Measurements from ENCODE around the gene JPH3.

The JPH3 gene

DNA sequence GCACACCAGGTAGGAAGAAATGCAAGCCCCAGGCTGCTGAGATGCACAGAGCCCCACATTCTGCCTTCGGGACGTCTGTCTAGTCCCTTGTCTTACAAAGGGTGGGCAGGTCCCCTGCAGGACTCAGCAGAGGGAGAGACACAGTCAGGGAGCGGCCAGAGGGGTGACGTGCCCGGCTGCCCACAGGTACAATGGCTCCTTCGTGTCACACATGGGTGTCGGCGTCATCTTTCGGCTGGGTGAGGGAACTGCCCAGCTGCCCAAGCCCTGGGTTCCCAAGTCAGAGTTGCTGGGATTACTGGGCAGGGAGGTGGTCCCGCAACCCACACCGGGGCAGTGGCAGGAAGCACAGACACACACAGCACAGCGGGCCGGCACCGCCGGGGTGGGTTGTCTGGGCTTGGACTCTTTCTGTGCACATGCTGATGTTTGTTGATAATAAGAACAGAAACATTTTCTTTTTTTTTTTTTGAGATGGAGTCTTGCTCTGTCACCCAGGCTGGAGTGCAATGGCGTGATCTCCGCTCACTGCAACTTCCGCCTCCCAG lies 80.6 kb downstream of the JPH3 start:
- no peak for DNase-seq

DNA sequence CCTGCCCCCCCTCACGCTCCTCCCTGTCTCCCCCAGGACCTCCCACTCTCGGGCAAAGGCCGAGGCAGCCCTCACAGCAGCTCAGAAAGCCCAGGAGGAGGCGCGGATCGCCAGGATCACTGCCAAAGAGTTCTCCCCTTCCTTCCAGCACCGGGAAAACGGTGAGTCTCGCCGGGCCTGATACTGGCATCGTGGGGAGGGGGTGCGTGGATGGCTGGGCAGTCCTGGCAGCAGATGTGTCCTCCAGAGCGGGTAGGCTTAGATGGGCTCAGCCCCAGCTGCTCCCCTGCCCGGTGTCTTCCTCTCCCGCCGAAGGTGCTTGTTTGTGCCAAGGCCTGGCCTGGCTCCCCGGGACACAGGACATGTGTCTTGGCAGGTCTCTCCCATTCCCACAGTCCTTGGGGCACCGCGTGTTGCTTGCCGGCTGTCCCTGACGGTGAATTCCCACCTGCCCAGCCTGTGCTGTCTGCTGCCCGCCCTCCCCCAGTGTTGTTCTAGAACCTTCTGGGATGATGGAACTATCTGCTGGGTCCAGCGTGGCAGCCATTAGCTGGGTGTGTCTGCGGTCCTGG lies 81.9 kb downstream of the JPH3 start:
- DNase-seq: no peak

- DNase-seq: no peak
These were observed 82.5 kb downstream of the JPH3 start for GRCh38 chr16:87684711-87685404.

DNA sequence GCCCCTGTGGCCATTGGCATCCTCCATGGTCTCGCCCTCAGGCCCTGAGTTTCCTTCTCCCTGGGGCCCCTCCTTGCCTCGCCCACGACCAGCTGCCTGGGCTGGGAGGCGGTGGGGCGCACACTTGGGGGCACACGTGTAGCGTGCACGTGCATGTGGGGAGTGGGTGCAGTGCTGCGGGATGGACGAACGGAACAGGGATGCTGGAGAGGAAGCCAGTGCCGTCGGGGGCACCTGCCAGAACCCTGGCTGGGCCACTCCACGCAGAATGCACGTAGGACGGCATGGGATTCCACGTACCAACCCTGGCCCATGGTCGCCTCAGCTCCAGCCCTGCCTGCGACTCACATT lies 83.1 kb downstream of the JPH3 start:
- DNase-seq: no peak

DNA sequence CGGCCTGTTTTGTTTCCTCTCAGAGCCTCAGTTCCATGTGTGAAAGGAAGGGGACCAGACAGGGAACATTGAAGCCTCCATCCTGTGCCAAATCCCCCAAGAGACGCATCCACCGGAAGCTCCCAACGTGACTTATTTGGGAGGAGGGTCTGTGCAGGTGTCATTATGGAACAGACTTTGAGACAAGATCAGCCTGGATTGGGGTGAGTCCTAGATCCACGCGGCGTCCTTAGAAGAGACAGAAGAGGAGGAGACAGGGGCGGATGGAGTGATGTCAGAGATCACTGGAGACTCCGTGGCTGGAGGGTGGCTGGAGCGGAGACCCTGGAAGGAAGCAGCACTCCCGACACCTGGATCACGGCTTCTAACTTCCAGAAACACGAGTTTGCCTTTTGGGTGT lies 83.5 kb downstream of the JPH3 start:
- DNase-seq: no peak

GRCh38 chr16:87686697-87687096 lies 84.4 kb downstream of the JPH3 start:
- no peak for DNase-seq

DNA sequence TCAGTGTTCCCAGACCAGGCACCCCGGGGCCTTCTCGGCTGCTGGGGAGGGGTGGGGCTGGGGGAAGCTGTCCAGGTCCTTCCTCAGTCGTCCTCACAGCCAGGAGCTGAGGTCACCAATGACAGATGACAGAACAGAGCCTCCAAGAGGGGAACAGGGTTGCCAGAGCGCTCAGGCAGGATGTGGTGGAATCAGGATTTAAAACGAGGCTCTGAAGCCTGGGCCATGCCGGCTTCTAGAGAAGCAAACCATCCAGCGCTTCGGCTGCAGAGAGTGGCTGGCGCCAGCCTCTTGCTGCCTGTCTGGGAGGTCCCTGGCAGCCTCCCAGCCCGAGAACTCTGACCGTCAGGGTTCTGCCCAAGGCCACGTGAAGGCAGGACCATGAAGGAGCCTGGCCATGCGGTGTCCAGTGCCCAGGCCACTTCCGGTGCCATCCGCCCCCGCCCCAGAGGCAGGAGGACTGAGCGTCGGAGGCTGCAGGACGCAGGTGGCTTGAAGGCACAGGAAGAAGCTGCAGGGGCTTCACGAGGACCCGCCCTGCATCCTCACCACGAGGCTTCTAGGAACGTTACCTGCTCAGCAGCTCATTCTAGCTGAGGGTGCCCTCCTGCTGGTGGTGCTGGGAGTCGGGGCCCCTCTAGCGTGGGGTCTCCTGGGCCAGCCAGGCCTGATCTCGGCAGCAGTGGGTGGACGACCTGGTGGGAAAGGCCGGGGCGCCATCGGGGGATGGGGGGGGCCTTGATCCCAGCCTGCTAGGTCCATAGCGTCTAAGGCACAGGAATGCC lies 85.0 kb downstream of the JPH3 start:
- no peak for DNase-seq

GRCh38 chr16:87687998-87688529 lies 85.8 kb downstream of the JPH3 start:
- DNase-seq: no peak

DNA sequence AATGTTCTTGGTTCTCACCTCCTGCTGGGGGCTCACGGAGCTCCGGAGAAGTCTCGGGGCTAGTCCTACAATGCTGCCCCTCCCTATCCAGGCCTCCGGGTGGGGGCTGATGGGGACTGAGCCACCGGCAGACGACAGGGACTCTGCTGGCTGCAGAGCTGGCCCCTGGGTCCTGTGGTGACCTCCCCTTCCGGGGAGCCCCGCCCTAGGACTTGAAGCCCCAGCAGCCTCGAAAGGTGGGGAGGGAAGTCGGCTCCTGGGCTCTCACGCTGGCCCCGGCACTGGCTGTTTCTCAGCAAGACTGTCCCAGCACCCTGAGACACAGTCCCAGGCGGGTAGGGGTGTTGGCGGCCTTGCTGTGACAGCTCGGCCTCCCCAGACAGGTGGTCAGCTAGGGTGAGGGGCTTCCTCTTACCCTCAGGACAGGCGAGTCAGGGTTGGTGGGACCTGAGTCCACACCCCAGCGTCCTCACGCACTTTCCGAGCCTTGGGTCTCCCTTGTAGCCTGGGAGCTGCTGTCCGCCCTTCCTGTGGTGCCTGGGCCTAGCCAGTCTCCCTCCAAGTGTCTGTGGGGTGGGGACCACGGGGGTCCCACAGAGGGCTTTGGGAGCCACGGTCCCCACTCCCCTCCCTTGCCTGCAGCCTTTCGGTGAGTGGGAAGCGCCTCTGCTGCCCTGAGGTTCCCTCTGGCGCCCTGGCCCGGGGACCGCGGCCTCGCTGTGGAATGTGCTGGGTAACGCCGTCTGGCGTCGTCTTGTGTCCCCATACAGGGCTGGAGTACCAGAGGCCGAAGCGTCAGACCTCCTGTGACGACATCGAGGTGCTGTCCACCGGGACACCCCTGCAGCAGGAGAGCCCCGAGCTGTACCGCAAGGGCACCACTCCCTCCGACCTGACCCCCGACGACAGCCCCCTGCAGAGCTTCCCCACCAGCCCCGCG lies 86.8 kb downstream of the JPH3 start:
- no peak for DNase-seq

- no peak for DNase-seq
These were observed 87.7 kb downstream of the JPH3 start for GRCh38 chr16:87689956-87690465.

- no peak for DNase-seq
These were observed 88.8 kb downstream of the JPH3 start for GRCh38 chr16:87690911-87691685.

DNA sequence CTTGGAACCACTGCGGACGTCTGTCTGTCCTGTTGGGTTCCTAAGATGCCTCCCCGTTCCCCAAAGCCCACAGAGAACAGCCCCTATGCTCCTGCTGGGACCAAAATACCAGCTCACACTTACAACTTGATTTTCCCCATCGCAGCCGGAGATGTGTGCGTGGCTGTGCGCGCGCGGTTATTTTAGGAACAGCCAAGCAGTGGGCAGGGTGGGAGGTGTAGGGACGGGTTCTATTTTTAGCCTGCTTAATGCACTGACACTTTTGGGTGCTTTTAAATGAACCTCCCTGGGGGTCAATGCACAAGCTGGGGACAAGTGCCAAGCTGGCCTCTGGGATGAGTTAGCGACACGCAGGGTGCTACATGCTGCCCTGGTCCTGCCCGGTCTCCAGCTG lies 89.4 kb downstream of the JPH3 start:
- DNase-seq: no peak

GRCh38 chr16:87692176-87692575 lies 89.9 kb downstream of the JPH3 start:
- DNase-seq: no peak

- DNase-seq: no peak
These were observed 90.4 kb downstream of the JPH3 start for GRCh38 chr16:87692756-87693155.

- DNase-seq: no peak
These were observed 91.5 kb downstream of the JPH3 start for GRCh38 chr16:87693827-87694226.

- no peak for DNase-seq
These were observed 92.3 kb downstream of the JPH3 start for GRCh38 chr16:87694441-87695125.

DNA sequence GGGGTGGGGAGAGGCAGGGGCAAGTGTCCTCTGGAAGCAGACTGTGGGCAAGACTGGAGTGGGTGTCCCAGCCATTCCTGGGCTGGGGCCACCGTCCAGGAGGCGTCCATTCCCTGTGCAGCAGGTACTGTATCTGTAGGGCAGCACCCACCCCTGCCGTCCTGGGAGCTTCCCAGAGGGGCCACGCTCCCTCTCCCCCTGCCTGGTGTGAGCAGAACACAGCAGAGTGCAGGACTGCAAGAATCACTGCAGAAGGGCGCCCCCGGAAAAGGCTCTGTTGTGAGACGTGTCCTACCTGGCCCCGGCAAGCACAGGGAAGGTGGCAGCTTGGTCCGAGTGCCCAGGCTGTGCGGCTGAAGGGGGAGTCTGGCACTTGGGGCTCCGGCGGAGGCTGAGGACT lies 93.2 kb downstream of the JPH3 start:
- DNase-seq: no peak

GRCh38 chr16:87696726-87697125 lies 94.4 kb downstream of the JPH3 start:
- no peak for DNase-seq

- no peak for DNase-seq
These were observed 94.9 kb downstream of the JPH3 start for GRCh38 chr16:87697256-87697655.

- DNase-seq: no peak
These were observed 95.5 kb downstream of the JPH3 start for GRCh38 chr16:87697792-87698191.

DNA sequence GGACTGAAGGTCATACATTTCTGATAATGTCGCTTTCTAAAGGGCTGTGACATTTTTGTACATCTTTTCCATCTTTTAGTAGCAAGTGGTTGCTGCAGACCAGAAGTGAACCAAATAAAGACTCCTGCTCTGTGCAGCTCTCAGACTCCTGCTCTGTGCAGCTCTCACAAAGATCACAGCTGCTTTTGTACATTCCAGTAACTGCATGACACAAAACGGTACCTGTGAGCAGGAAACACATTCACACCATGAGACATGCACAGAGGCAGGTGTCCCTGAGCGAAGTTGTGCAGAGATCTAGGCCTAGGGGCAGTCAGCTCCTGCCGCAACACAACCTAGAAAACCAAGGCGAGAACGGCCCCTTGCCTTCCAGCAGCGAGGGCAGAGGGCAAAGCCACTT lies 95.9 kb downstream of the JPH3 start:
- no peak for DNase-seq
